ENCODE measurements around the gene NCKAP5.

The NCKAP5 gene

GRCh38 chr2:133346654-133347053 is 221.6 kb downstream of the NCKAP5 start:
- Histone ChIP-seq H3K36me3 (replicated peaks) (no peaks in the 10 kb centered on the region), H3K27ac (no peak overlapping the region), H3K4me3 (ENCODE audit: low read depth, low read length) (no peak overlapping the region), H3K27me3 (replicated peaks) (no peaks in the 10 kb centered on the region)
- peak; percentile 61 for DNase-seq
- in situ Hi-C loops (cut with HindIII; ENCODE audit: low pct_ligation_motif_present, low sequenced_read_pairs): no loop called here
- TF ChIP-seq CTCF (IDR thresholded peaks at IDR 0.05; ENCODE audit: low read depth, low read length, missing control alignments): no peak

- in situ Hi-C loops (cut with HindIII; ENCODE audit: low pct_ligation_motif_present, low sequenced_read_pairs): no loop called here
- no peak for DNase-seq
- TF ChIP-seq CTCF (IDR thresholded peaks at IDR 0.05; ENCODE audit: low read depth, low read length, missing control alignments): no peak
These were observed 222.6 kb downstream of the NCKAP5 start for GRCh38 chr2:133345638-133346037.

GRCh38 chr2:133344849-133345248 is 223.4 kb downstream of the NCKAP5 start:
- Histone ChIP-seq H3K4me3 (ENCODE audit: low read depth, low read length) (no peak overlapping the region), H3K27ac (no peak overlapping the region), H3K27me3 (replicated peaks) (no peaks in the 10 kb centered on the region), H3K36me3 (replicated peaks) (no peaks in the 10 kb centered on the region)
- in situ Hi-C loops (cut with HindIII; ENCODE audit: low pct_ligation_motif_present, low sequenced_read_pairs): no loop called here
- TF ChIP-seq CTCF (IDR thresholded peaks at IDR 0.05; ENCODE audit: low read depth, low read length, missing control alignments): no peak
- DNase-seq: no peak

More at GRCh38 chr2:133345638-133346037, 222.6 kb downstream of the NCKAP5 start:
- H3K36me3 ChIP-seq (replicated peaks): no peaks in the 10 kb centered on the region
- H3K27me3 ChIP-seq (replicated peaks): no peaks in the 10 kb centered on the region
- no peak overlapping the region for H3K4me3 ChIP-seq (ENCODE audit: low read depth, low read length)
- H3K27ac ChIP-seq: no peak overlapping the region

GRCh38 chr2:133343018-133343352 is 225.3 kb downstream of the NCKAP5 start:
- DNase-seq: no peak
- Histone ChIP-seq H3K4me3 (ENCODE audit: low read depth, low read length) (no peak overlapping the region), H3K27ac (no peak overlapping the region), H3K27me3 (replicated peaks) (no peaks in the 10 kb centered on the region), H3K36me3 (replicated peaks) (no peaks in the 10 kb centered on the region)
- in situ Hi-C loops (cut with HindIII; ENCODE audit: low pct_ligation_motif_present, low sequenced_read_pairs): no loop called here
- TF ChIP-seq CTCF (IDR thresholded peaks at IDR 0.05; ENCODE audit: low read depth, low read length, missing control alignments): no peak

GRCh38 chr2:133342286-133343017 is 225.8 kb downstream of the NCKAP5 start:
- H3K36me3 ChIP-seq (replicated peaks): no peaks in the 10 kb centered on the region
- no peaks in the 10 kb centered on the region for H3K27me3 ChIP-seq (replicated peaks)
- no peak for DNase-seq
- TF ChIP-seq CTCF (IDR thresholded peaks at IDR 0.05; ENCODE audit: low read depth, low read length, missing control alignments): no peak
- H3K27ac ChIP-seq: no peak overlapping the region
- in situ Hi-C loops (cut with HindIII; ENCODE audit: low pct_ligation_motif_present, low sequenced_read_pairs): no loop called here
- H3K4me3 ChIP-seq (ENCODE audit: low read depth, low read length): no peak overlapping the region

- no peak for TF ChIP-seq CTCF (IDR thresholded peaks at IDR 0.05; ENCODE audit: low read depth, low read length, missing control alignments)
- no peak overlapping the region for H3K27ac ChIP-seq
- H3K36me3 ChIP-seq (replicated peaks): no peaks in the 10 kb centered on the region
- no peak for DNase-seq
- in situ Hi-C loops (cut with HindIII; ENCODE audit: low pct_ligation_motif_present, low sequenced_read_pairs): no loop called here
- no peak overlapping the region for H3K4me3 ChIP-seq (ENCODE audit: low read depth, low read length)
- no peaks in the 10 kb centered on the region for H3K27me3 ChIP-seq (replicated peaks)
These were observed 226.7 kb downstream of the NCKAP5 start for GRCh38 chr2:133341575-133341974.

Measured in brain microvascular endothelial cell (primary cell).